Vagina (tissue), 2 donors: ENCODE measurements around the gene TMEM243.

ENCODE experiments used
- POLR2A ChIP-seq, 2 donors: fragments of 450-650 bp; IDR thresholded peaks; one replicate each; pipeline ENCODE4 v1.6.1; 2017; ENCODE audit warnings: antibody characterized with exemption in 2 of 2, mild to moderate bottlenecking in 2 of 2, moderate library complexity in 2 of 2
- POLR2AphosphoS5 ChIP-seq, 2 donors: sonication (generic); formaldehyde crosslinking; IDR thresholded peaks; one replicate each; pipeline ENCODE4 v1.9.0; 2017; ENCODE audit warnings: antibody characterized with exemption in 2 of 2, mild to moderate bottlenecking in 2 of 2, low read depth in 1 of 2; ENCODE audit not compliant: insufficient read depth in 1 of 2
- TF ChIP-seq, protein P1 (sequence below), 3 experiments: fragments of 450-650 bp in 2 of 3; fragments of 200-600 bp in 1 of 3; sonication (generic) in 1 of 3; IDR thresholded peaks; one replicate each; pipeline ENCODE4 v1.5.1; 2017 to 2019; ENCODE audit warnings: antibody characterized with exemption in 3 of 3, mild to moderate bottlenecking in 2 of 3, moderate library complexity in 2 of 3

DNA sequence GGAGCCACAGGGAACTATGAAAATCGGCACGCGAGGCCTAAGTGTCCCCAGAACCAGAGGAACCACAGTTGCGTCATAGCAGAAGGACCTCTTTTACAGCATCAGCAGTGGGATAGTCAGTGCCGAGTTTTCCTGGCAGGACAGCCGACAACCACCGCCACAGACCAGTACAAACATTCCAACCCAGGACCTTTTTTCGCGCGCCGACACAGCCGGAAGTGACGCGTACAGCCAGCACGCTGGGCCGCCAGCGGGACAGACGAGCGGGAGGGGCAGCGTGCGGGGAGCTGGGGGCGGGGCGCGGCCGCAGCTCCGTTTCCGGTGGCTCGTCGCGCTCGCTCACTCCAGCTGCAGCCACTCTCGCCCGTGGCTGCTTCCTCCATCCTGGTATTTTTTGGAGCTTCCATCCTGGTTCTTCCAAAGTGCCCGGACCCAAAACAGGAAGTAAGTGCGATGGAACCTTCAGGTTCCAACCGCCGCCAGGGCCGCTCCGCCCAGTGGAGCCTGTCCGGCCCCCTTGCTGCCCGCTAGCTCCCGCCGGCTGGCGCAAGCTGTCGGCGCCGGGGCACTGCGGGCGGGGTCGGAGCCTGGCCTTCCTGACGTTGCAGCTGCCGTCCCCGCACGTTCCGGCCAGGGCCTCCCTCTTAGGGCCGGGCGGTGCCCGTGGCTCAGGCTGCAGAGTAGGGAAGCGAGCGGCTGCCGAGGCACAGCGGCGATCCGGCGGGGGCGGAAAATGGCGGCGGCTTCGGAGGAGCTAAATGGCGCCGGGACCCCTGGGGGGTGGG lies 67.2 kb downstream of the TMEM243 start, which contains the start of gene DMTF1:
- TF ChIP-seq, protein P1, sequence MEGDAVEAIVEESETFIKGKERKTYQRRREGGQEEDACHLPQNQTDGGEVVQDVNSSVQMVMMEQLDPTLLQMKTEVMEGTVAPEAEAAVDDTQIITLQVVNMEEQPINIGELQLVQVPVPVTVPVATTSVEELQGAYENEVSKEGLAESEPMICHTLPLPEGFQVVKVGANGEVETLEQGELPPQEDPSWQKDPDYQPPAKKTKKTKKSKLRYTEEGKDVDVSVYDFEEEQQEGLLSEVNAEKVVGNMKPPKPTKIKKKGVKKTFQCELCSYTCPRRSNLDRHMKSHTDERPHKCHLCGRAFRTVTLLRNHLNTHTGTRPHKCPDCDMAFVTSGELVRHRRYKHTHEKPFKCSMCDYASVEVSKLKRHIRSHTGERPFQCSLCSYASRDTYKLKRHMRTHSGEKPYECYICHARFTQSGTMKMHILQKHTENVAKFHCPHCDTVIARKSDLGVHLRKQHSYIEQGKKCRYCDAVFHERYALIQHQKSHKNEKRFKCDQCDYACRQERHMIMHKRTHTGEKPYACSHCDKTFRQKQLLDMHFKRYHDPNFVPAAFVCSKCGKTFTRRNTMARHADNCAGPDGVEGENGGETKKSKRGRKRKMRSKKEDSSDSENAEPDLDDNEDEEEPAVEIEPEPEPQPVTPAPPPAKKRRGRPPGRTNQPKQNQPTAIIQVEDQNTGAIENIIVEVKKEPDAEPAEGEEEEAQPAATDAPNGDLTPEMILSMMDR (IDR thresholded peaks at IDR 0.05) = no peak
- TF ChIP-seq POLR2AphosphoS5 (IDR thresholded peaks at IDR 0.05; ENCODE audit: insufficient read depth in 1 of 2, low read depth in 1 of 2) (peak; percentile 80 to 94), POLR2A (IDR thresholded peaks at IDR 0.05) (peak in 1 of 2 donors; percentile 62)
